ENCODE measurements around the gene CCDC134.
A peak's percentile ranks its signal among the peaks of the same experiment; 100 is the strongest.
"Not testable (repeated sequence)": the region's sequence is repeated elsewhere in the genome, so short reads cannot be mapped to it uniquely, and the experiment has no call there.

CCDC134 gene

GRCh38 chr22:41842996-41843970 lies 42.8 kb downstream of the CCDC134 start:
- no peak for DNase-seq

DNA sequence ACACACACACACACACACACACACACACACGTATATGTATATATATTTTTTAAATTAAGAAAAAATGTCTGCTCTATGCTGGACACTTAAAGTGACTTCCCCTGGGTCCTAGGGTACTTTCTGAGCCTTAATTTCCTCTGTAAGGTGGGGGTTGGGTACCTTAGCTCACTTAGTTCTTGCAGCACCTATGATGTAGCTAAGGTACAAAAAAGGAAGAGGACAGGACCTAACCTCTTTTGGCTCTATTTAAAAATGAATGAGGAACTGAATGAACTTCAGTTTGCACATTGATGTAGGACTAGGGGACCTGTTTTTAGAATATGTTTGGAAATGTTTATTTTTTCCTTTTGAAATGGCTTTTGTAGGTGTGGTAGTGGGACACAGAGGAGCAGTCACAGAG lies 43.6 kb downstream of the CCDC134 start:
- no peak for DNase-seq

DNA sequence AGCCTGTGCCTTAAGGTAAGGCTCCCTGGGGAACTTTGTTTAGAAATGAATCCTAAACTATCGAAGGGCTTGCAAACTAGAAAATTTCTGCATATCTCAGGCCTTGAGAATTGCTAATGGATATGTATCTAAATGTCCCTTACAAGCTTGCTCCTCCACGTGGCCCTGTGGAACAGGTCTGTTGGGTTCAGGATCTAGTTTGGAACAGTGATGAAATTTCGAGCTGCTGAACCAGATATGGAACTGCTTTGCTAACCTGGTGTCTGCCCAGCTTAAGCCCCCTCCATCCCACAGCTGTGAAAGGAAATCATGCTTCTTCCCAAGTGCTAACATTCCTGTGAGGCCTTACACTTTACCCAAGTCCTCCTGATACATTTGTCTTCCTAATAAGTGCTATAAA lies 44.0 kb downstream of the CCDC134 start:
- no peak for DNase-seq

GRCh38 chr22:41845380-41846267 lies 45.1 kb downstream of the CCDC134 start:
- no peak for DNase-seq

DNA sequence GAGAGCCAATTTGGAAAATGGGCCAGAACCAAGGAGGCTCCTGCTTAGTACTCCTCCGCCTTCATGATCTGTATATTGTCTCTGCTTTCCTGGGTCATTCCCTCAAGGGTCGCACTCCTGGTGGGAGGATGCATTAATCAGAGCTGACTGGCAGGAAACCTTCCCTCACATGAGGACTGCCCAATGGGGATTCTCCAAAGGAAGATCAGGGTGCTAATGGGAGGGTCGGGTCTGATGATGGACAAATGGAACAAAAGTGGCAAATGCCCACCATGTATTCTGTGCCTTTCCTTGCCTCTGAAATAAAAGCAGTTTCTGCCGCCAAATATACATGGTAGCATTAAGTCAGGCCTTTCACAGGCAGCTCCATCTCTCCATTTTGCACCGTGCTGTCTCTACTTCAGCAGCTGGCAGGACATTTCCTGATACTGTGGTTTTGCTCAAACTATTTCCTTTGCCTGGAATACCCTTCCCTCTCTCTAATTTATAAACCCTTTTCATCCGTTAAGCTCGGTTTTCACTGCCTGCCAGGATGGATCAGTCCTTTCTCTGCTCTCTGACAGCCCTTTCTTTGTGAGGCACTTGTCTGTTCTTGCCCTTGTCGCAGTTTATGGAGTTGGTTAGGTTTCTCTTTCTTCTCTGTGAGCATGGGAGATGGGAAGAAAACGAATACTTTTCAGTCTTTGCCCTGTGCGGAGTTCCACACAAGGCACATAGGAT lies 45.9 kb downstream of the CCDC134 start:
- no peak for DNase-seq

DNA sequence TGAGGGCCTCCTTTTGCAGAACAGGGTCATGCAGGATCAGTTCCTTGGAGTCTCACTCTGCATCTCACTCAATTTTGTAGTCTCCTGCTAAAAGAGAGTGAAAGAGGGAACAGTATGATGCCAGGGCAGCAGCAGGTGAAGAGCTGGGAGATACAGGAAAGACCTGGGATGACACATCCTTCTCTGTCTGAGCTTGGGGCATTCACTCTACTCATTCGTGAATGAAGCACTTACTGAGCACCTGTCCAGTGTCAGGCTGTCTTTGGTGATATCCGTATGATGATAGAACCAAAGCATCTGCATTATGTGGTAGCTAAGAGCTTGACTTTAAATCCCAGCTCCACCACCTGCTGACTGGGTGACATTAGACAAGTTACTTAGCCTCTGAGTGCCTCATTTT lies 46.8 kb downstream of the CCDC134 start:
- no peak for DNase-seq

GRCh38 chr22:41848468-41848867 lies 48.0 kb downstream of the CCDC134 start:
- DNase-seq = no peak

GRCh38 chr22:41856469-41856868 lies 56.0 kb downstream of the CCDC134 start:
- no peak for DNase-seq

- DNase-seq = peak in 3 of 51 donors; percentile 5 to 28 (median 22)
Measured at GRCh38 chr22:41857155-41857859, 56.8 kb downstream of the CCDC134 start.

DNA sequence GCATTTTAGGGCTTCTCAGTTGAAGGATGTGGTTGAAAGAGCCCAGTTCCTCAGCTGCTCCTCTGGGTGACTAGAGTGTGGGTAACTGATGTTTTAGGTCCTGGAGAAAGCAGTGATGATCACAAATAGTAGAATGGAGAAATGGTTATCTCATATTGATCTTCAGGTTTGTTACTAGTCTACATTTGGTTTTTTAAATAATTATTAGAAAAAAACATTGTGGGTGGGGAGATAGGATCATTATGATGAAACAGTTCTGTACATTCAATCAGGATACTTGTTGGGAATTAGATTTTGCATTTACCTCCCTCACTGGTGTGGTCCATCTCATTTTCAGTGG lies 57.4 kb downstream of the CCDC134 start:
- DNase-seq = no peak

DNA sequence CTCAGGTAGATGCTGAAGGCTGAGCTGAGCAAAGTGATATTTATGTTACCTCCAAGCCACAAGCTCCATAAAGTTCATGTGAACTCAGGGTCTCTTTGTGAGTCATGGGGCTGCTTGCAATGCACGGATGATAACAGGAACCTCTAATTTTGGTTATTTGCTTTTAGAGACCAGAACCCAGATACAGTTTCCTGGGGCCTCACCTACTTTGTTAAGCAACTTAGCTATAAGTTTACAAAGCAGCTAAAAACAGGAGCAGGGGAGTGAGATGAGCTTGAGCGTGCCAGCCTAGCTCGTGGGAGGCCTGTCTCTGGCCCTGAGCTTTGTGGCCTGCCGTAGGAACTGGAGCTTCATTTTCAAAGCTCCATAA lies 61.7 kb downstream of the CCDC134 start:
- DNase-seq = no peak

- DNase-seq = peak in 2 of 51 donors; percentile 4 to 15
Measured at GRCh38 chr22:41862530-41863266, 62.2 kb downstream of the CCDC134 start.

- no peak for DNase-seq
Measured at GRCh38 chr22:41863472-41863871, 63.0 kb downstream of the CCDC134 start.

DNA sequence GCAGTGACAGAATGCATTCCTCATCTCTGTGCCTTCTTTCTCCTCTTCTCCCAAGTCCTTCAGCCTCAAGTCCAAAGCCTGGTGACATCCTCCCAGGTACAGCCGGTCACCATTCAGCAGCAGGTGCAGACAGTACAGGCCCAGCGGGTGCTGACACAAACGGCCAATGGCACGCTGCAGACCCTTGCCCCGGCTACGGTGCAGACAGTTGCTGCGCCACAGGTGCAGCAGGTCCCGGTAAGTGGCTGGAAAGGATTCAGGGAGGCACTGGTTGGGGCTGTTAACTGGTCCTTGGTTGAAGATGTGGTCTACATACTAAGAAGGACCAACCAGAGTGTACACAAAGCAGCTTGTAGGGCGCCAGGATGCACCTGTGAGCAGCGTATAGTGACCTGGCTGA lies 68.1 kb downstream of the CCDC134 start:
- no peak for DNase-seq

- not testable (repeated sequence) for DNase-seq
Measured at GRCh38 chr22:41870081-41870480, 69.6 kb downstream of the CCDC134 start.

- no peak for DNase-seq
Measured at GRCh38 chr22:41870786-41871185, 70.3 kb downstream of the CCDC134 start.

DNA sequence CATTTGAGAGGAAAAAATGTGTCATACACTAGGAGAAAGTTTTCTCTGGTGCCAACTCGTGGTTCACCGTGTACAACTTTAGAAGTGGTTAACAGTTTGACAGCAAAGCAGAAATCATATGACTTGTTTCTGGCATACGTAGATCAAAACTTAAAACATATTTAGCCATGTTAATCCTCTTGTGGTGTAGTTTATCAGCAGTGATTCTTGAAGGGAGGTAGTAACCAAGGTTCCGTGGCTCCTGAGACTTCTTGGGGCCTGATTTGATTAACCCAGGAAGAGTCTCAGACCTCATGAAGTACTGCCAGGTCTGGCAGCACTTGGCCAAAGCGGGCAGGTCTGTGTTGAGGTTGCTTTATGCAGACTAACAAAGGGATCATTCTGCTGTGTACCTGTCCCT lies 72.9 kb downstream of the CCDC134 start:
- no peak for DNase-seq

DNA sequence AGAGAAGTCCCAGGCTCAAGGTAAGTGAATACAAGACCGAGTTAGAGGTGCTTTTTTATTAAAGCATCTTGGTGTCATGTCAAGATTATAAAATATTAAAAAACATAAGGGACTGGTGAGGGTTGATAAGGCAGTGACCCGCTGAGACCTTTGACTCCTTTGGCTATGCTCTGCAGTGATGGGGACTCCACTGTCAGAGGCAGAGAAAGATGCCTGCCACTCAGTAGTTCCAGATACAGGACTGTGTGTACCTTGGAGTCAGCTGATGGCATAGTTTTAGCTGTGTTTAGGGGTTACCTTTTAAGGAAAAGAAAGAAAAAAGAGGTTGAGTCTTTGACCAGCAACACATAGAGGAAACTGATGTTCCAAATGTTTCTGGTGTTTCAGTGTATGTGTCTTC lies 73.6 kb downstream of the CCDC134 start:
- DNase-seq = no peak

DNA sequence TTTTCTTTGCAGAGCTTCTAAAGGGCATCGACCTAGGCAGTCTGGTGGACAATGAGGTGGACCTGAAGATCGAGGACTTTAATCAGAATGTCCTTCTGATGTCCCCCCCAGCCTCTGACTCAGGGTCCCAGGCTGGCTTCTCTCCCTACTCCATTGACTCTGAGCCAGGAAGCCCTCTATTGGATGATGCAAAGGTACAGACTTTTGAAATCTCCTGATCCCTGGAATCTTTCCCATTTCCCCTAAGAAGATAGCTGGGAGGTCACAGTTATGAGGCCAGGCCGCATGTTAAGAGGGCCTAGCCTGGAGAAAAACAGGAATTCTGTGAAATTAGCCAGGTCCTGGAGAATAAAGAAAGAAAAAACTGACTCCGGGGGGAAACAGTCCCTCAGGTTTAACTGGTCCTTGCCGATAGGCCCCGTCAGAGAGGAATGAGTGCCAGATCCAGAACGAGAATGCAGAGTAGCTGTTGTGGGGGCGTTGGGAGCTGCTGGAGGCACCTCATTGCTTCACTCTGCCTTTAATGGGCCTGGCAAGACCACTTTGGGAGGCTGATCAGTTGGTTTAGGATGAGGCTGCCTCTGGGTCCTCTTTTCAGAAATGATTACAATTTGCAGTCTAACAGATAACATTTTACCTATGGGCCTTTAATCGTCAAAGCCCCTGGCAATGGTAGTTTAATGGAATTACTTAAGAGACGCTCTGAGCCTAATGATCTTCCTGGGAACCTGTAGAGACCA lies 75.2 kb downstream of the CCDC134 start:
- no peak for DNase-seq
